ENCODE measurements around the gene C10orf67. TPM values are rescaled to one million over a fixed set of nuclear protein-coding genes. Genes with fewer than 3 reads are reported as not detected.

Gene C10orf67
- total RNA-seq, 1 experiment from 2014 or later: 0.45 TPM

GRCh38 chr10:23157691-23158369, 186.8 kb downstream of the C10orf67 start:
- no peaks in the 10 kb centered on the region for H3K4me1 Mint-ChIP-seq (ENCODE audit: low read depth, unreplicated experiment)
- BruUV-seq (replicated peaks): no TSS peak
- no peak for TF ChIP-seq CTCF (IDR thresholded peaks at IDR 0.05; ENCODE audit: unreplicated experiment)
- H3K4me3 Mint-ChIP-seq (ENCODE audit: low read depth, unreplicated experiment): no peak overlapping the region
- no peaks in the 10 kb centered on the region for H3K9me3 Mint-ChIP-seq (ENCODE audit: low read depth, unreplicated experiment)
- DNase-seq: no peak
- no peaks in the 10 kb centered on the region for H3K36me3 Mint-ChIP-seq (ENCODE audit: insufficient read depth, unreplicated experiment)
- intact Hi-C loops (cut with micrococcal nuclease; ENCODE audit: unreplicated experiment): loop anchor here (1.0 to 2.0 kb wide), 3 partner anchors 135 to 545 kb away; no protein-coding TSS in a partner anchor
- CTCF ChIA-PET: interaction anchor here (0.6 to 1.7 kb wide), 3 partner anchors 134 to 1735 kb away, joined by 3 to 20 read pairs (median 5); no protein-coding TSS in a partner anchor
- no peak overlapping the region for H3K27ac Mint-ChIP-seq (ENCODE audit: unreplicated experiment)
- H3K27me3 Mint-ChIP-seq (ENCODE audit: unreplicated experiment): peaks cover 47% of the 10 kb centered on the region

- no peaks in the 10 kb centered on the region for H3K9me3 Mint-ChIP-seq (ENCODE audit: low read depth, unreplicated experiment)
- no peak for TF ChIP-seq CTCF (IDR thresholded peaks at IDR 0.05; ENCODE audit: unreplicated experiment)
- no peaks in the 10 kb centered on the region for H3K36me3 Mint-ChIP-seq (ENCODE audit: insufficient read depth, unreplicated experiment)
- BruUV-seq (replicated peaks): no TSS peak
- no peak for DNase-seq
- CTCF ChIA-PET: interaction anchor here (1.7 kb wide), 1 partner anchor 135 kb away, joined by 20 read pairs; no protein-coding TSS in a partner anchor
- no peaks in the 10 kb centered on the region for H3K4me1 Mint-ChIP-seq (ENCODE audit: low read depth, unreplicated experiment)
- no peak overlapping the region for H3K27ac Mint-ChIP-seq (ENCODE audit: unreplicated experiment)
- H3K4me3 Mint-ChIP-seq (ENCODE audit: low read depth, unreplicated experiment): no peak overlapping the region
- peaks cover 47% of the 10 kb centered on the region for H3K27me3 Mint-ChIP-seq (ENCODE audit: unreplicated experiment)
- intact Hi-C loops (cut with micrococcal nuclease; ENCODE audit: unreplicated experiment): no loop called here
These were observed 187.3 kb downstream of the C10orf67 start for GRCh38 chr10:23157239-23157681.

GRCh38 chr10:23156447-23157150, 188.0 kb downstream of the C10orf67 start:
- no peak for TF ChIP-seq CTCF (IDR thresholded peaks at IDR 0.05; ENCODE audit: unreplicated experiment)
- no peak overlapping the region for H3K27ac Mint-ChIP-seq (ENCODE audit: unreplicated experiment)
- no peaks in the 10 kb centered on the region for H3K36me3 Mint-ChIP-seq (ENCODE audit: insufficient read depth, unreplicated experiment)
- peaks cover 47% of the 10 kb centered on the region for H3K27me3 Mint-ChIP-seq (ENCODE audit: unreplicated experiment)
- no peak overlapping the region for H3K4me3 Mint-ChIP-seq (ENCODE audit: low read depth, unreplicated experiment)
- no TSS peak for BruUV-seq (replicated peaks)
- DNase-seq: no peak
- no peaks in the 10 kb centered on the region for H3K9me3 Mint-ChIP-seq (ENCODE audit: low read depth, unreplicated experiment)
- H3K4me1 Mint-ChIP-seq (ENCODE audit: low read depth, unreplicated experiment): no peaks in the 10 kb centered on the region
- intact Hi-C loops (cut with micrococcal nuclease; ENCODE audit: unreplicated experiment): no loop called here
- CTCF ChIA-PET: no interaction called here

- TF ChIP-seq CTCF (IDR thresholded peaks at IDR 0.05; ENCODE audit: unreplicated experiment): no peak
- peaks cover 33% of the 10 kb centered on the region for H3K27me3 Mint-ChIP-seq (ENCODE audit: unreplicated experiment)
- H3K9me3 Mint-ChIP-seq (ENCODE audit: low read depth, unreplicated experiment): no peaks in the 10 kb centered on the region
- no peaks in the 10 kb centered on the region for H3K36me3 Mint-ChIP-seq (ENCODE audit: insufficient read depth, unreplicated experiment)
- no peak overlapping the region for H3K27ac Mint-ChIP-seq (ENCODE audit: unreplicated experiment)
- no TSS peak for BruUV-seq (replicated peaks)
- DNase-seq: no peak
- CTCF ChIA-PET: interaction anchor here (0.6 kb wide), 1 partner anchor 269 kb away, joined by 3 read pairs; no protein-coding TSS in a partner anchor
- intact Hi-C loops (cut with micrococcal nuclease; ENCODE audit: unreplicated experiment): no loop called here
- no peak overlapping the region for H3K4me3 Mint-ChIP-seq (ENCODE audit: low read depth, unreplicated experiment)
- H3K4me1 Mint-ChIP-seq (ENCODE audit: low read depth, unreplicated experiment): no peaks in the 10 kb centered on the region
These were observed 189.4 kb downstream of the C10orf67 start for GRCh38 chr10:23155169-23155568.

Small RNAs within 50 kb of the gene (microRNA-seq; reads per million reads assigned to microRNA genes)
- gene MIR1254-2: not detected

Other genes starting within 250 kb of the C10orf67 start
- gene MSRB2, start 249.2 kb downstream of the C10orf67 start, total RNA-seq (2022): 10.5 and 12.6 TPM in 2 replicates
- gene PTF1A, start 152.5 kb downstream of the C10orf67 start, total RNA-seq (2022): not detected in 2 replicates
- gene OTUD1, start 94.3 kb upstream of the C10orf67 start, total RNA-seq (2022): 8.0 and 10.4 TPM in 2 replicates

All from Calu3 (cell line).